Fibroblast of mammary gland (primary cell): ENCODE data around the gene MYH15.

Source experiments
- DNase-seq: peaks from one replicate; pipeline ENCODE4 v3.0.0-alpha.2; 2010; ENCODE audit warnings: low read depth
- H3K4me3 ChIP-seq: 2 replicates; pipeline ENCODE4 v1.5.1; 2011; ENCODE audit warnings: low read depth, mild to moderate bottlenecking, low read length, moderate library complexity; ENCODE audit not compliant: control insufficient read depth
- TF ChIP-seq, protein P1 (sequence below): conservative IDR thresholded peaks from 2 replicates; pipeline ENCODE4 v1.5.1; 2011; ENCODE audit warnings: low read depth, low read length, inconsistent platforms; ENCODE audit not compliant: control insufficient read depth, insufficient read depth

Gene MYH15

DNA sequence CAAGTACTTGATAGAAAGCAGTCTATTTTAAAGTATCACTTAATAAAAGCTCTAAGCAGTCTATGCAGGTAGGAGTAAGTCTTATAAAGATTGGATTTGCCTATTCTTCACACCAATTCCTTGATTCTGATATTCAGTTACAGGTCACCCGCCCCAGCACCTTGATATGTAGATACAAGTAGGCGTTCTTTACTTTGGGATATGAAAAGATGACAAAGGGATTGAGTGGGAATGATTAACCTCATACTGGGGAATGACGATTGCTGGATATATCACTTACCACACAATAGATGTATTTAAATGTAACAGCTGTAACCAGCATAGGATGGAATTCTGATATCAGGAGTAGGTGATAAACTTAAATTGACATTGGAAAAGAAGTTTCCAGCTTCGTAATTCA is 166.9 kb downstream of the MYH15 start:
- DNase-seq: no peak
- no peak overlapping the region for H3K4me3 ChIP-seq
- TF ChIP-seq, protein P1, sequence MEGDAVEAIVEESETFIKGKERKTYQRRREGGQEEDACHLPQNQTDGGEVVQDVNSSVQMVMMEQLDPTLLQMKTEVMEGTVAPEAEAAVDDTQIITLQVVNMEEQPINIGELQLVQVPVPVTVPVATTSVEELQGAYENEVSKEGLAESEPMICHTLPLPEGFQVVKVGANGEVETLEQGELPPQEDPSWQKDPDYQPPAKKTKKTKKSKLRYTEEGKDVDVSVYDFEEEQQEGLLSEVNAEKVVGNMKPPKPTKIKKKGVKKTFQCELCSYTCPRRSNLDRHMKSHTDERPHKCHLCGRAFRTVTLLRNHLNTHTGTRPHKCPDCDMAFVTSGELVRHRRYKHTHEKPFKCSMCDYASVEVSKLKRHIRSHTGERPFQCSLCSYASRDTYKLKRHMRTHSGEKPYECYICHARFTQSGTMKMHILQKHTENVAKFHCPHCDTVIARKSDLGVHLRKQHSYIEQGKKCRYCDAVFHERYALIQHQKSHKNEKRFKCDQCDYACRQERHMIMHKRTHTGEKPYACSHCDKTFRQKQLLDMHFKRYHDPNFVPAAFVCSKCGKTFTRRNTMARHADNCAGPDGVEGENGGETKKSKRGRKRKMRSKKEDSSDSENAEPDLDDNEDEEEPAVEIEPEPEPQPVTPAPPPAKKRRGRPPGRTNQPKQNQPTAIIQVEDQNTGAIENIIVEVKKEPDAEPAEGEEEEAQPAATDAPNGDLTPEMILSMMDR: no peak

DNA sequence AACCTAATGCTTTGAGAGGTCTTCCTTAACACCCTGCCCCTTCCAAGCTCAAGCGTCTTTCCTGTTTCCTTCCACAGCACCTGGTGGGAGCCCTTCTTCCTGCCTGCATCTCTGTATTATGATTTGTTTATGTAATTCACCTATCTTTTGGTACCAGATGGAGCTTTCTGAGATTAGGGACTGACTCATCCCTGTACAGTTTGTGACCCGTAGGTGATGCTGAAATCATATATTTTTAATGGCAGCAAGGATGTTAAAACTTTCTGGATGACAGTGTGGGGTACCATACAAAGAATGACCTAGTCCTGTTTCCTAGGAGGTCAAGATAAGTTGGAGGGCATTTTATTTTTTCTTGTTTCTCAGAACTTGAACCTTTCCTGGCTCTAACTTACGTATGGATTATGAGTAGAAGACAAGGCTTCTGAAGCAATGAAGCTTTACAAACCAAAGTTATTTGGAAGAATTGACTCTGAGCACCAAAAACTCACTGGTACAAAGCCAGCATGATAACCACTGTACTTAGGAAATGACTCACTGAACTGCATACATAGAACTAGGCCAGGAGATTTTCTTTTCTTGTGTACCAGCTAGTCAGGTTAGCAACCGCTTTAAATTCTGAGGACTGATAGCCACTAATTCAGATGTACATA is 167.4 kb downstream of the MYH15 start:
- TF ChIP-seq, protein P1: no peak
- H3K4me3 ChIP-seq: no peak overlapping the region
- DNase-seq: peak; percentile 40

DNA sequence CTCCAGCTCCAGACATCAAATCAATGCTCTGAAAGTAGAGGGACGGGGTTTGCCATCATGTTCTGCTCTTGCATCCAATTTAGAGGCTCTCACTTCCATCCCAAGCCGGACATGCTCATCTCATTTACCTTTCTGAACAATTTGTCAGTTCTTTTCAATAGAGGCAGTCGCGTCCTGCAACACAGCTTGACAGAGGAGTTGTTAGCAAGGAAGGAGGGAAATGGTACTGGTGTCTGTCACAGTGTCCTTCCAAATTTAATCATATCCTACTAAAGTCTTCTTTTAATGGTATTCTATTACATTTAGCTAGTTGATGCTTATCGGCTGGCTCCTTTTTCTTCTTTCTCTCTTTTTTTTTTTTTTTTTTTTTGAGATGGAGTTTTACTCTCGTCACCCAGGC is 168.5 kb downstream of the MYH15 start:
- H3K4me3 ChIP-seq: no peak overlapping the region
- TF ChIP-seq, protein P1: no peak
- DNase-seq: no peak

DNA sequence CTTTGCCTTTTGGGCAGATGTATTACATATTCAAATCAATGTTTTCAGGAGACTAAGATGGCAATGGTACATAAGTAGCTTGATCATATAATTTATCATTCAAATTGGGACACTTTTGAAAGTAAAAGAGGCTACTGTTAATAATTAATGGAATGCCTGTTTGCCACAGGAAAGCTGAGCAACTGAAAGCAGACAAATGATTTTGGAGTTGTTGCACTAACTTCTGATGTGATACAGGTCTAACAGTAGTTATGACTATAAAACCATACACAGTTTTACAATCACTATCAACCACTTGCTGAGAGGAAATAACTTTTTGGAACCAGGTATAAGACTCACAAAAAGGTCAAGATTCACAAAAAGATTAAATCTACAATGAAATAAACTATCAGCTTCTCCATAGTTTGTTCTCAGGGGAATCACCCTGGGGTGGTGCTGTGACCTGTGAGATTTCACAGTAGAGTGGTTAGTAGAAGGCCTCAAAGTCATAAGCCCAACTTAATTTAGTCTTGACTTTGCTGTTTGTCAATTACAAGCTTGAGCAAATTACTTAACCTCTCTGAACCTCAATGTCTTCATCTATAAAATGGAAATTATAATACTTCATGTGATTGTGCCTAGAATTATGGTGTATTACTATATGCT is 171.4 kb downstream of the MYH15 start:
- DNase-seq: no peak
- H3K4me3 ChIP-seq: no peak overlapping the region
- TF ChIP-seq, protein P1: no peak

DNA sequence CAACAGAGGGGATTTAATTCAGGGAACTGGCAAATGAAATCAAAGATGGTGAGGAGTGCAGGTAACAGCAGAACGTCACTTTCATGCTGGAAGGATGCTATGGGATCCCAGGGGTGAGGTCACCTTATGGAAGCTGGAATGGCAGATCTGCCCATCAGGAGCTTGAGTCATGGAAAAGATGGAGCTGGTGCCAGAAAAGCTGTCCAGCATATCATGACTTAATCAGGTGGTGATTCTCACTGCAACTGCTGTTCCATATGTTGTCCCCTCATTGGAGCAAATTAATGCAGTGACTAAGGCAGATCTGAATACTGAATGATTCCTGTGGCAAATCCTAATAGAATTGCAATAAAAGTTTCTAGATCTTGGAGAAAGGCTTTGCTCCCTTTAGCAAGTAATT is 175.7 kb downstream of the MYH15 start:
- H3K4me3 ChIP-seq: no peak overlapping the region
- TF ChIP-seq, protein P1: no peak
- peak; percentile 61 for DNase-seq

DNA sequence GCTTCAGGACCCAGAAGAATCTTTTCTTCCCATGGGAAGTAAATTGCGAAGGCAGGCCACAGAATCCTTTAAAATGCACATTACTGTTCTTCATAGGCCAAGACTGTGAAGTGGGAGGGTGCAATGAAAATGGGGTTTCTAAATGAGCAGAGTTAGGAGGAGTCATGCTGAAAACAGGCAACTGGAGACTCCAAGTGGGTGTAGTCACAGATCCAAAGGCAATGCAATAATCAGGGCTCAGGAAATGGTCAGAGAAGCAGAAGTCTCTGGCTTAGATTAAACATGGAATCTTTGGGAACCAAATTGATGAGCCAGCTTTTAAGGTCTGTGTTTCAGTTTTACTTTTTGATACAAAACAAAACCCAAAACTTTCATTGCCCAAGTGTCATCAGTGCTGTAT is 176.4 kb downstream of the MYH15 start:
- peak; percentile 15 for DNase-seq
- no peak overlapping the region for H3K4me3 ChIP-seq
- TF ChIP-seq, protein P1: no peak
